Liver (tissue), 9 donors: ENCODE data around the gene DAPP1. TPM values are rescaled to one million over a fixed set of nuclear protein-coding genes. Genes with fewer than 3 reads are reported as not detected.

Source experiments
- DNase-seq: peaks from one replicate; pipeline ENCODE4 v3.0.0-alpha.2; 2017; ENCODE audit warnings: low spot score
- H3K27ac ChIP-seq, 2 donors: one replicate each; pipeline ENCODE4 v1.7.0; 2013; ENCODE audit warnings: inconsistent platforms in 2 of 2, low read length in 2 of 2, control low read depth in 1 of 2, low read depth in 1 of 2, mild to moderate bottlenecking in 1 of 2
- H3K27me3 ChIP-seq, 4 donors: one replicate each; pipeline versions ENCODE4 v1.6.1 to v1.7.0; 2013; ENCODE audit warnings: low read length in 3 of 4, inconsistent platforms in 1 of 4, mild to moderate bottlenecking in 1 of 4, moderate library complexity in 1 of 4; ENCODE audit not compliant: control insufficient read depth in 4 of 4, insufficient read depth in 4 of 4
- H3K36me3 ChIP-seq, 4 donors: one replicate each; pipeline versions ENCODE4 v1.6.1 to v1.7.0; 2013; ENCODE audit warnings: low read length in 3 of 4, mild to moderate bottlenecking in 3 of 4, low read depth in 1 of 4, moderate library complexity in 1 of 4; ENCODE audit not compliant: control insufficient read depth in 4 of 4, insufficient read depth in 3 of 4
- H3K4me1 ChIP-seq, 4 donors: one replicate each; pipeline versions ENCODE4 v1.6.1 to v1.7.0; 2013; ENCODE audit warnings: low read length in 3 of 4, mild to moderate bottlenecking in 3 of 4, moderate library complexity in 1 of 4; ENCODE audit not compliant: control insufficient read depth in 4 of 4, insufficient read depth in 4 of 4
- H3K4me3 ChIP-seq, 3 donors: one replicate each; pipeline versions ENCODE4 v1.6.1 to v1.7.0; 2013; ENCODE audit warnings: low read length in 3 of 3, control low read depth in 1 of 3, low read depth in 1 of 3, mild to moderate bottlenecking in 1 of 3
- H3K9ac ChIP-seq, 2 donors: one replicate each; pipeline ENCODE4 v1.7.0; 2013; ENCODE audit warnings: low read length in 2 of 2, mild to moderate bottlenecking in 2 of 2, moderate library complexity in 2 of 2, control low read depth in 1 of 2, low read depth in 1 of 2
- H3K9me3 ChIP-seq, 4 donors: one replicate each; pipeline versions ENCODE4 v1.6.1 to v1.7.0; 2013; ENCODE audit warnings: low read length in 3 of 4; ENCODE audit not compliant: control insufficient read depth in 4 of 4
- EGR1 ChIP-seq, 2 donors: IDR thresholded peaks; 2 replicates each; pipeline ENCODE4 v1.6.1; 2016 to 2018; ENCODE audit warnings: antibody characterized with exemption in 2 of 2, low read depth in 2 of 2
- FOXA1 ChIP-seq: IDR thresholded peaks from 2 replicates; pipeline ENCODE4 v1.6.1; 2016; ENCODE audit warnings: antibody characterized with exemption
- FOXA2 ChIP-seq: IDR thresholded peaks from 2 replicates; pipeline ENCODE4 v1.6.1; 2016; ENCODE audit warnings: antibody characterized with exemption
- HNF4A ChIP-seq, 2 donors: conservative IDR thresholded peaks; 2 replicates each; pipeline ENCODE4 v1.6.1; 2016; ENCODE audit warnings: antibody characterized with exemption in 2 of 2, mild to moderate bottlenecking in 2 of 2
- HNF4G ChIP-seq: IDR thresholded peaks from 2 replicates; pipeline ENCODE4 v1.6.1; 2016; ENCODE audit warnings: antibody characterized with exemption
- MAX ChIP-seq: IDR thresholded peaks from 2 replicates; pipeline ENCODE4 v1.6.1; 2016; ENCODE audit warnings: antibody characterized with exemption
- NR2F2 ChIP-seq: IDR thresholded peaks from 2 replicates; pipeline ENCODE4 v1.6.1; 2016; ENCODE audit warnings: antibody characterized with exemption
- RAD21 ChIP-seq, 2 donors: IDR thresholded peaks; 2 replicates each; pipeline ENCODE4 v1.6.1; 2016; ENCODE audit warnings: antibody characterized with exemption in 2 of 2, mild to moderate bottlenecking in 2 of 2
- RXRA ChIP-seq, 2 donors: IDR thresholded peaks; 2 replicates each; pipeline ENCODE4 v1.6.1; 2017 to 2018; ENCODE audit warnings: antibody characterized with exemption in 2 of 2, mild to moderate bottlenecking in 1 of 2
- SP1 ChIP-seq: IDR thresholded peaks from 2 replicates; pipeline ENCODE4 v1.6.1; 2018; ENCODE audit warnings: antibody characterized with exemption, mild to moderate bottlenecking
- TAF1 ChIP-seq: conservative IDR thresholded peaks from 2 replicates; pipeline ENCODE4 v1.6.1; 2016; ENCODE audit warnings: antibody characterized with exemption, mild to moderate bottlenecking
- WGBS: extraction: QIAGEN DNeasy Blood & Tissue Kit; methylation state at CpG from one replicate; pipeline ENCODE4 v1.1.7; 2013; 5-methylcytosine and 5-hydroxymethylcytosine counted together
- polyA plus RNA-seq, 2 donors: library from polyadenylated mRNA; stranded (reverse) in 1 of 2; unstranded in 1 of 2; fragments of 200-250 nt in 1 of 2; fragments of >200 nt in 1 of 2; fragmentation: Nextera tagmentation in 1 of 2; extraction: Ambion mirVana in 1 of 2; gene quantifications; one replicate each; pipeline versions ENCODE4 v1.2.1 to v1.2.3, GENCODE V29; 2013 to 2015
- total RNA-seq, 2 donors: library from RNA; depleted of rRNA; stranded (reverse); fragments of >200 nt; gene quantifications; one replicate each; pipeline ENCODE4 v1.2.3, GENCODE V29; 2014
- TF ChIP-seq, protein P1 (sequence below): IDR thresholded peaks from 2 replicates; pipeline ENCODE4 v1.6.1; 2016; ENCODE audit warnings: antibody characterized with exemption
- TF ChIP-seq, protein P2 (sequence below): IDR thresholded peaks from 2 replicates; pipeline ENCODE4 v1.6.1; 2016; ENCODE audit warnings: antibody characterized with exemption
- TF ChIP-seq, protein P3 (sequence below): fragments of 150-350 bp; IDR thresholded peaks from 2 replicates; pipeline ENCODE4 v1.5.1; 2017; ENCODE audit warnings: improper control_type of control experiment, low read depth, low read length; ENCODE audit not compliant: missing input control
- donor health status: healthy.
- donor health status: healthy.
- donor health status: healthy.
- donor health status: healthy.
- donor health status: healthy.

Gene DAPP1
- total and polyA plus RNA-seq, 4 donors, result 0.53 to 4.8 (median 0.91) TPM

GRCh38 chr4:99803566-99804101, 13.0 kb upstream of the DAPP1 start:
- no peaks in the 10 kb centered on the region for H3K9me3 ChIP-seq
- H3K4me1 ChIP-seq, result no peaks in the 10 kb centered on the region
- no peak overlapping the region for H3K9ac ChIP-seq
- DNase-seq, result no peak
- no peaks in the 10 kb centered on the region for H3K27me3 ChIP-seq
- no peaks in the 10 kb centered on the region for H3K36me3 ChIP-seq
- TF ChIP-seq HNF4A (conservative IDR thresholded peaks at IDR 0.05) (no peak), HNF4G (no peak), RAD21 (IDR thresholded peaks at IDR 0.05) (no peak)
- H3K4me3 ChIP-seq, result no peak overlapping the region
- WGBS, result 69% methylated on average over 4 of the region's 4 CpGs
- H3K27ac ChIP-seq, result no peak overlapping the region

- H3K4me1 ChIP-seq, result no peaks in the 10 kb centered on the region
- no peak for DNase-seq
- WGBS, result 72% methylated on average over 4 of the region's 4 CpGs
- H3K27ac ChIP-seq, result no peak overlapping the region
- TF ChIP-seq, protein P1, sequence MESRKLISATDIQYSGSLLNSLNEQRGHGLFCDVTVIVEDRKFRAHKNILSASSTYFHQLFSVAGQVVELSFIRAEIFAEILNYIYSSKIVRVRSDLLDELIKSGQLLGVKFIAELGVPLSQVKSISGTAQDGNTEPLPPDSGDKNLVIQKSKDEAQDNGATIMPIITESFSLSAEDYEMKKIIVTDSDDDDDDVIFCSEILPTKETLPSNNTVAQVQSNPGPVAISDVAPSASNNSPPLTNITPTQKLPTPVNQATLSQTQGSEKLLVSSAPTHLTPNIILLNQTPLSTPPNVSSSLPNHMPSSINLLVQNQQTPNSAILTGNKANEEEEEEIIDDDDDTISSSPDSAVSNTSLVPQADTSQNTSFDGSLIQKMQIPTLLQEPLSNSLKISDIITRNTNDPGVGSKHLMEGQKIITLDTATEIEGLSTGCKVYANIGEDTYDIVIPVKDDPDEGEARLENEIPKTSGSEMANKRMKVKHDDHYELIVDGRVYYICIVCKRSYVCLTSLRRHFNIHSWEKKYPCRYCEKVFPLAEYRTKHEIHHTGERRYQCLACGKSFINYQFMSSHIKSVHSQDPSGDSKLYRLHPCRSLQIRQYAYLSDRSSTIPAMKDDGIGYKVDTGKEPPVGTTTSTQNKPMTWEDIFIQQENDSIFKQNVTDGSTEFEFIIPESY, result no peak
- TF ChIP-seq RAD21 (IDR thresholded peaks at IDR 0.05), result no peak
- TF ChIP-seq HNF4G, result no peak
- TF ChIP-seq RXRA (IDR thresholded peaks at IDR 0.05), result no peak
- TF ChIP-seq TAF1, result no peak
- TF ChIP-seq HNF4A (conservative IDR thresholded peaks at IDR 0.05), result no peak
- TF ChIP-seq, protein P2, sequence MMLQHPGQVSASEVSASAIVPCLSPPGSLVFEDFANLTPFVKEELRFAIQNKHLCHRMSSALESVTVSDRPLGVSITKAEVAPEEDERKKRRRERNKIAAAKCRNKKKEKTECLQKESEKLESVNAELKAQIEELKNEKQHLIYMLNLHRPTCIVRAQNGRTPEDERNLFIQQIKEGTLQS, result no peak
- TF ChIP-seq SP1, result no peak
- no peak for TF ChIP-seq NR2F2
- TF ChIP-seq, protein P3, sequence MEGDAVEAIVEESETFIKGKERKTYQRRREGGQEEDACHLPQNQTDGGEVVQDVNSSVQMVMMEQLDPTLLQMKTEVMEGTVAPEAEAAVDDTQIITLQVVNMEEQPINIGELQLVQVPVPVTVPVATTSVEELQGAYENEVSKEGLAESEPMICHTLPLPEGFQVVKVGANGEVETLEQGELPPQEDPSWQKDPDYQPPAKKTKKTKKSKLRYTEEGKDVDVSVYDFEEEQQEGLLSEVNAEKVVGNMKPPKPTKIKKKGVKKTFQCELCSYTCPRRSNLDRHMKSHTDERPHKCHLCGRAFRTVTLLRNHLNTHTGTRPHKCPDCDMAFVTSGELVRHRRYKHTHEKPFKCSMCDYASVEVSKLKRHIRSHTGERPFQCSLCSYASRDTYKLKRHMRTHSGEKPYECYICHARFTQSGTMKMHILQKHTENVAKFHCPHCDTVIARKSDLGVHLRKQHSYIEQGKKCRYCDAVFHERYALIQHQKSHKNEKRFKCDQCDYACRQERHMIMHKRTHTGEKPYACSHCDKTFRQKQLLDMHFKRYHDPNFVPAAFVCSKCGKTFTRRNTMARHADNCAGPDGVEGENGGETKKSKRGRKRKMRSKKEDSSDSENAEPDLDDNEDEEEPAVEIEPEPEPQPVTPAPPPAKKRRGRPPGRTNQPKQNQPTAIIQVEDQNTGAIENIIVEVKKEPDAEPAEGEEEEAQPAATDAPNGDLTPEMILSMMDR, result no peak
- TF ChIP-seq MAX, result no peak
- no peak for TF ChIP-seq EGR1 (IDR thresholded peaks at IDR 0.05; ENCODE audit: low read depth in 2 of 2)
- no peaks in the 10 kb centered on the region for H3K9me3 ChIP-seq
- no peak overlapping the region for H3K9ac ChIP-seq
- no peak overlapping the region for H3K4me3 ChIP-seq
- no peaks in the 10 kb centered on the region for H3K27me3 ChIP-seq
- no peaks in the 10 kb centered on the region for H3K36me3 ChIP-seq
Measured at GRCh38 chr4:99806545-99806944, 10.1 kb upstream of the DAPP1 start.

DNA sequence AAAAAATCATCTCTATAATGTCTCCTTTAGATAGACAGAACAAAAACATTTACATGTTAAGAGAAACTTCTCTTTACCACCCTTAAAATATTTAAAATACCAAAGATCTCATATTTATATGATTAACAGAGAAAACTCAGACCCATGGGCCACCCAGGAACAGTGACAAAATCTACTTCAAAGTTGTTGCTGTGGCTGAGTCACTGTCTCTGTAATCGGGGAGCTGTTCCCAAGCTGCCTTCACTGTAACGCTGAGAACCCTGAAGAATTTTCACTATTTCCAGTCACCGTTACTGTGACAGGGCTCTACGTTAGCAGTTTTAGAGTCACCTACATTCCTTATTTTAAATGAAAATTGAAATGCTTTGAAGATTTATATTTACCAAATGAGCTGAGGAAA, 9.0 kb upstream of the DAPP1 start:
- no peak for DNase-seq
- 79% methylated on average over 4 of the region's 4 CpGs for whole genome bisulfite sequencing
- H3K36me3 ChIP-seq, result no peaks in the 10 kb centered on the region
- TF ChIP-seq, protein P3, result no peak
- TF ChIP-seq FOXA2 (no peak), RAD21 (IDR thresholded peaks at IDR 0.05) (no peak), HNF4G (no peak), HNF4A (conservative IDR thresholded peaks at IDR 0.05) (no peak), EGR1 (IDR thresholded peaks at IDR 0.05; ENCODE audit: low read depth in 2 of 2) (no peak), FOXA1 (no peak), TAF1 (no peak), RXRA (IDR thresholded peaks at IDR 0.05) (no peak)
- TF ChIP-seq, protein P1, result no peak
- no peak overlapping the region for H3K9ac ChIP-seq
- no peaks in the 10 kb centered on the region for H3K27me3 ChIP-seq
- H3K27ac ChIP-seq, result no peak overlapping the region
- H3K4me1 ChIP-seq, result no peaks in the 10 kb centered on the region
- no peaks in the 10 kb centered on the region for H3K9me3 ChIP-seq
- H3K4me3 ChIP-seq, result no peak overlapping the region
